H1 (cell line): ENCODE results near the gene HS3ST1. TPM values are rescaled to one million over a fixed set of nuclear protein-coding genes. Genes with fewer than 3 reads are reported as not detected.

Source experiments
- CTCF ChIA-PET: fragments of 300-600 bp; sonication (Branson Sonifier 250); formaldehyde crosslinking; loops from one replicate; lab custom pipeline; 2021; ENCODE audit not compliant: partially characterized antibody; lab: Charles Lee
- POLR2A ChIA-PET: fragments of 300-600 bp; sonication (Branson Sonifier 250); formaldehyde crosslinking; loops from one replicate; lab custom pipeline; 2021; ENCODE audit warnings: inconsistent platforms; ENCODE audit not compliant: partially characterized antibody; lab: Charles Lee
- DNase-seq, 2 experiments: peaks; one replicate each; pipeline versions ENCODE4 v3.0.0 to v3.0.0-alpha.2; 2010 to 2022; ENCODE audit warnings: low spot score in 2 of 2, low read depth in 1 of 2, mixed read lengths in 1 of 2
- FAIRE-seq: peaks from 2 replicates; lab custom pipeline; 2011; peaks lifted over from hg19 to GRCh38; lab: Jason Lieb, UNC
- H2AFZ ChIP-seq: 2 replicates; pipeline ENCODE4 v1.8.1; 2012; ENCODE audit warnings: low read length, inconsistent platforms
- H2AK5ac ChIP-seq: 2 replicates; pipeline ENCODE4 v1.6.1; 2013; ENCODE audit warnings: low read depth, low read length
- H2BK120ac ChIP-seq: replicated peaks from 2 replicates; pipeline ENCODE3; 2013; ENCODE audit warnings: low read depth, low read length, inconsistent platforms
- H2BK12ac ChIP-seq: 2 replicates; pipeline ENCODE4 v1.6.1; 2013; ENCODE audit warnings: low read depth, low read length
- H2BK15ac ChIP-seq: 2 replicates; pipeline ENCODE4 v1.6.1; 2013; ENCODE audit warnings: low read length
- H2BK20ac ChIP-seq: 2 replicates; pipeline ENCODE4 v1.6.1; 2013; ENCODE audit warnings: low read length
- H2BK5ac ChIP-seq: 2 replicates; pipeline ENCODE4 v1.6.1; 2013; ENCODE audit warnings: low read depth, low read length
- H3K14ac ChIP-seq: 2 replicates; pipeline ENCODE4 v1.6.1; 2013; ENCODE audit warnings: inconsistent platforms; ENCODE audit not compliant: insufficient read length
- H3K18ac ChIP-seq: 2 replicates; pipeline ENCODE4 v1.6.1; 2013; ENCODE audit warnings: low read length; ENCODE audit errors: extremely low read depth
- H3K23ac ChIP-seq: 2 replicates; pipeline ENCODE4 v1.6.1; 2013; ENCODE audit warnings: inconsistent platforms; ENCODE audit not compliant: insufficient read length
- H3K23me2 ChIP-seq: 2 replicates; pipeline ENCODE4 v1.6.1; 2013; ENCODE audit warnings: low read depth, low read length
- H3K27ac ChIP-seq: 2 replicates; pipeline ENCODE4 v1.6.1; 2011; ENCODE audit warnings: low read depth, low read length, inconsistent platforms
- H3K27me3 ChIP-seq, 4 experiments: replicated peaks in 1 of 4; 1 replicate in 1 of 4; 2 replicates in 3 of 4; pipeline versions ENCODE4 v1.6.1 to v1.8.1; 2011 to 2013; ENCODE audit warnings: low read length in 3 of 4, mild to moderate bottlenecking in 3 of 4, inconsistent platforms in 2 of 4, mixed read lengths in 2 of 4, moderate library complexity in 1 of 4; ENCODE audit not compliant: control insufficient read depth in 3 of 4, insufficient read depth in 3 of 4; ENCODE audit errors: extremely low read depth in 1 of 4
- H3K36me3 ChIP-seq, 4 experiments: 2 replicates each; pipeline versions ENCODE4 v1.6.1 to v1.8.1; 2011 to 2013; ENCODE audit warnings: mild to moderate bottlenecking in 4 of 4, low read length in 3 of 4, moderate library complexity in 2 of 4, control low read depth in 1 of 4, inconsistent platforms in 1 of 4; ENCODE audit not compliant: insufficient read depth in 4 of 4, control insufficient read depth in 2 of 4
- H3K4ac ChIP-seq: replicated peaks from 2 replicates; pipeline ENCODE3; 2013; ENCODE audit warnings: low read length, low read depth, mixed read lengths, inconsistent platforms; ENCODE audit not compliant: insufficient read length
- H3K4me1 ChIP-seq, 4 experiments: replicated peaks in 1 of 4; 1 replicate in 1 of 4; 2 replicates in 3 of 4; pipeline versions ENCODE4 v1.6.1 to v1.8.1; 2011 to 2013; ENCODE audit warnings: low read length in 3 of 4, inconsistent platforms in 2 of 4, mixed read lengths in 1 of 4; ENCODE audit not compliant: insufficient read depth in 4 of 4, control insufficient read depth in 3 of 4
- H3K4me2 ChIP-seq, 2 experiments: 2 replicates each; pipeline versions ENCODE4 v1.6.1 to v1.8.1; 2011 to 2013; ENCODE audit warnings: low read depth in 2 of 2, low read length in 2 of 2, control low read depth in 1 of 2, inconsistent platforms in 1 of 2, mild to moderate bottlenecking in 1 of 2; ENCODE audit not compliant: insufficient read depth in 1 of 2
- H3K4me3 ChIP-seq, 4 experiments: fragments of 200-600, 300-600 bp in 1 of 4; sonication (generic), shearing (Covaris generic), sonication (Bioruptor Twin) in 1 of 4; 2 replicates each; pipeline versions ENCODE4 v1.5.1 to v1.8.1; 2011 to 2016; ENCODE audit warnings: low read length in 4 of 4, low read depth in 3 of 4, control low read depth in 2 of 4, inconsistent platforms in 2 of 4, mild to moderate bottlenecking in 2 of 4, mixed read lengths in 1 of 4, moderate library complexity in 1 of 4; ENCODE audit not compliant: insufficient read depth in 2 of 4; ENCODE audit errors: extremely low read depth in 1 of 4
- H3K56ac ChIP-seq: replicated peaks from 2 replicates; pipeline ENCODE3; 2013; ENCODE audit warnings: low read depth, mild to moderate bottlenecking, mixed read lengths, low read length, inconsistent platforms; ENCODE audit not compliant: insufficient read length
- H3K79me1 ChIP-seq: 2 replicates; pipeline ENCODE4 v1.6.1; 2013; ENCODE audit warnings: low read depth, low read length, control low read depth
- H3K79me2 ChIP-seq, 2 experiments: 2 replicates each; pipeline versions ENCODE4 v1.6.1 to v1.8.1; 2012 to 2013; ENCODE audit warnings: low read length in 2 of 2, mild to moderate bottlenecking in 2 of 2, inconsistent platforms in 1 of 2; ENCODE audit not compliant: insufficient read depth in 2 of 2, control insufficient read depth in 1 of 2
- H3K9ac ChIP-seq, 4 experiments: replicated peaks in 1 of 4; 1 replicate in 1 of 4; 2 replicates in 3 of 4; pipeline versions ENCODE4 v1.6.1 to v1.8.1; 2011 to 2013; ENCODE audit warnings: low read depth in 3 of 4, low read length in 3 of 4, control low read depth in 2 of 4, mild to moderate bottlenecking in 2 of 4, moderate library complexity in 2 of 4, inconsistent platforms in 1 of 4; ENCODE audit errors: extremely low read depth in 1 of 4
- H3K9me3 ChIP-seq, 2 experiments: 2 replicates each; pipeline versions ENCODE4 v1.6.1 to v1.8.1; 2012 to 2013; ENCODE audit warnings: mild to moderate bottlenecking in 2 of 2, moderate library complexity in 2 of 2, control low read depth in 1 of 2, inconsistent platforms in 1 of 2, low read depth in 1 of 2, low read length in 1 of 2, mixed read lengths in 1 of 2; ENCODE audit not compliant: insufficient read depth in 2 of 2
- H4K20me1 ChIP-seq, 2 experiments: replicated peaks in 1 of 2; 2 replicates each; pipeline versions ENCODE3 to v1.8.1; 2011 to 2013; ENCODE audit warnings: inconsistent platforms in 2 of 2, low read length in 2 of 2, mild to moderate bottlenecking in 1 of 2; ENCODE audit not compliant: insufficient read depth in 2 of 2, control insufficient read depth in 1 of 2
- H4K5ac ChIP-seq: 2 replicates; pipeline ENCODE4 v1.6.1; 2013; ENCODE audit warnings: low read length, low read depth, mixed read lengths, inconsistent platforms; ENCODE audit not compliant: insufficient read length
- H4K8ac ChIP-seq: 2 replicates; pipeline ENCODE4 v1.8.0; 2013; ENCODE audit warnings: mild to moderate bottlenecking, moderate library complexity, low read length, inconsistent platforms; ENCODE audit not compliant: insufficient read depth; ENCODE audit errors: extremely low read depth
- H4K91ac ChIP-seq: replicated peaks from 2 replicates; pipeline ENCODE3; 2013; ENCODE audit warnings: low read length, mixed read lengths, inconsistent platforms; ENCODE audit not compliant: insufficient read length
- HDAC6 ChIP-seq: IDR thresholded peaks from one replicate; pipeline ENCODE4 v1.7.1; 2012; ENCODE audit warnings: low read depth, mild to moderate bottlenecking, inconsistent platforms, low read length, moderate library complexity
- KDM1A ChIP-seq: fragments of 200-600, 300-600 bp; sonication (generic); IDR thresholded peaks from 2 replicates; pipeline ENCODE4 v1.7.1; 2016; ENCODE audit warnings: mild to moderate bottlenecking, low read length, borderline replicate concordance
- RFX5 ChIP-seq: IDR thresholded peaks from 2 replicates; pipeline ENCODE4 v1.6.1; 2011; ENCODE audit warnings: low read depth, low read length, improper control_type of control experiment, borderline replicate concordance
- RNF2 ChIP-seq: fragments of 200-900, 300-1000 bp; sonication (generic); IDR thresholded peaks from 2 replicates; pipeline ENCODE4 v1.7.1; 2016; ENCODE audit warnings: borderline replicate concordance, low read depth, mild to moderate bottlenecking, antibody characterized with exemption, low read length; ENCODE audit not compliant: poor library complexity, severe bottlenecking; ENCODE audit errors: missing control alignments
- TAF1 ChIP-seq: IDR thresholded peaks from 2 replicates; pipeline ENCODE4 v1.6.1; 2011; ENCODE audit warnings: mild to moderate bottlenecking, low read depth, low read length
- TCF12 ChIP-seq: IDR thresholded peaks from 2 replicates; pipeline ENCODE4 v1.6.1; 2011; ENCODE audit warnings: low read depth, mild to moderate bottlenecking, low read length
- WGBS, 2 experiments: shearing (Covaris generic) in 1 of 2; methylation state at CpG; one replicate each; pipeline versions ENCODE4 v1.1.6 to v1.1.7; 2013 to 2015; ENCODE audit warnings: low lambda C conversion rate in 2 of 2, mixed read lengths in 2 of 2, inconsistent platforms in 1 of 2, low coverage in 1 of 2, missing lambda C conversion rate in 1 of 2; ENCODE audit not compliant: insufficient replicate concordance in 2 of 2, insufficient coverage in 1 of 2, insufficient read length in 1 of 2; ENCODE audit errors: extremely low coverage in 1 of 2, missing lambda C conversion rate in 1 of 2; 5-methylcytosine and 5-hydroxymethylcytosine counted together
- polyA plus RNA-seq, 7 experiments: library from polyadenylated mRNA; depleted of rRNA in 3 of 7; stranded (reverse) in 5 of 7; unstranded in 2 of 7; fragments of >200 nt in 5 of 7; fragments of 200-250 nt in 2 of 7; gene quantifications; 1 replicate in 5 of 7; 2 replicates in 1 of 7; 4 replicates in 1 of 7; pipeline versions ENCODE4 v1.2.1 to v1.2.3, GENCODE V29; 2011 to 2013; ENCODE audit warnings: missing spikeins in 2 of 7, mixed read lengths in 2 of 7
- total RNA-seq: library from RNA; stranded (reverse); fragmentation: NEBNext Ultra II Directional; extraction: Animal tissue kit (Norgen Biotek cat#: 25700); gene quantifications from 2 replicates; pipeline ENCODE4 v1.2.1, GENCODE V29; 2021

HS3ST1 gene
- total and polyA plus RNA-seq, 2 of the 8 experiments (the other 6 are each of a cell fraction or from before 2014, with no cell fraction given): 0.50 to 1.5 TPM

DNA sequence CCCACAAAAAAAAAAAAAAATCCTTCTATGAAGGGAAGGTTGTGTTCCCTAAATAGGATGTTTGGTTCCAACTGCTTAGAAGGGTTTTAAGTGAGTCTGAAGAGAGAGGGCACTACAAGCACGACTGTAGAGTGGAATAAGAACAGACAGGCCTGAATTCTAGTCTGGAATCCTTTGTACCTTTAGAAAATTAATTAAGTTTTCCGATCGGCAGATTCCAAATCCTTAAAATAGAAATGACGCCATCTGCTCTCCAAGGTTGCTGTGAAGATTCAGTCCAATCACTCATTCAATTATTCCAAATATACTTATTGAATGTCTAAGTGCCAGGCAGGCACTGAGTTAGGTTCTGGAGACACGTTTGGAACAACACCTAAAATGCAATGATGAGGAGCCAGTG is 3.8 kb downstream of the HS3ST1 start:
- ChIA-PET POLR2A (no interaction called here), CTCF (interaction anchor here (0.7 to 1.5 kb wide), 20 partner anchors 10 to 816 kb away, joined by 3 to 15 read pairs (median 4); no protein-coding TSS in a partner anchor)
- peaks cover 5 to 41% (median 32%) of the 10 kb centered on the region in 4 experiments for H3K27me3 ChIP-seq

More for the DNA sequence above, 3.8 kb downstream of the HS3ST1 start:
- 76% methylated on average over 5 of the region's 5 CpGs; no CpG with 5 or more reads in 1 of the 2 experiments for WGBS, 2 experiments
- no peak overlapping the region for H3K4me3 ChIP-seq
- H3K18ac ChIP-seq: no peak overlapping the region
- H4K5ac ChIP-seq: no peak overlapping the region
- H3K4me1 ChIP-seq: peaks cover 3 to 17% (median 6%) of the 10 kb centered on the region in 4 experiments; a peak in 5 of 7 replicates
- H2BK5ac ChIP-seq: no peak overlapping the region
- no peak for DNase-seq
- no peak overlapping the region for H4K8ac ChIP-seq
- H3K4ac ChIP-seq: no peak overlapping the region
- no peaks in the 10 kb centered on the region for H3K79me2 ChIP-seq
- no peaks in the 10 kb centered on the region for H3K79me1 ChIP-seq
- no peak overlapping the region for H4K91ac ChIP-seq
- no peak overlapping the region for H2BK20ac ChIP-seq
- no peaks in the 10 kb centered on the region for H4K20me1 ChIP-seq
- H3K23me2 ChIP-seq: peaks cover 18% of the 10 kb centered on the region
- no peak overlapping the region for H2AFZ ChIP-seq
- no peak overlapping the region for H3K56ac ChIP-seq
- H3K27ac ChIP-seq: no peak overlapping the region
- no peaks in the 10 kb centered on the region for H3K9me3 ChIP-seq
- no peak for FAIRE-seq
- H2BK15ac ChIP-seq: no peak overlapping the region
- H3K4me2 ChIP-seq: no peak overlapping the region
- no peak overlapping the region for H2BK120ac ChIP-seq
- TF ChIP-seq TCF12 (no peak), RNF2 (no peak), HDAC6 (no peak), TAF1 (no peak), KDM1A (no peak), RFX5 (no peak)
- TF ChIP-seq, all 59 proteins: peak for 0
- H3K23ac ChIP-seq: no peak overlapping the region
- no peak overlapping the region for H3K9ac ChIP-seq
- H3K14ac ChIP-seq: no peak overlapping the region
- H2AK5ac ChIP-seq: no peak overlapping the region
- H3K36me3 ChIP-seq: no peaks in the 10 kb centered on the region
- no peak overlapping the region for H2BK12ac ChIP-seq
